H9 (cell line): ENCODE measurements around the gene CALHM1. TPM values are rescaled to one million over a fixed set of nuclear protein-coding genes. Genes with fewer than 3 reads are reported as not detected.

Source experiments
- DNase-seq: peaks from one replicate; pipeline ENCODE4 v3.0.0-alpha.2; 2017
- H2AFZ ChIP-seq: one replicate; pipeline ENCODE4 v1.6.1; 2013; ENCODE audit warnings: mild to moderate bottlenecking, low read length, control low read depth, moderate library complexity
- H2AK5ac ChIP-seq: 2 replicates; pipeline ENCODE4 v1.6.1; 2013; ENCODE audit warnings: low read length, control low read depth, mixed read lengths; ENCODE audit not compliant: insufficient read length
- H2BK120ac ChIP-seq: one replicate; pipeline ENCODE4 v1.6.1; 2013; ENCODE audit warnings: low read depth, mild to moderate bottlenecking, low read length, control low read depth, inconsistent platforms; ENCODE audit not compliant: poor library complexity, severe bottlenecking
- H2BK12ac ChIP-seq: 2 replicates; pipeline ENCODE4 v1.6.1; 2013; ENCODE audit warnings: low read length, control low read depth, mixed read lengths, low read depth; ENCODE audit not compliant: insufficient read length
- H2BK15ac ChIP-seq: 2 replicates; pipeline ENCODE4 v1.6.1; 2013; ENCODE audit warnings: low read depth, low read length, control low read depth
- H2BK20ac ChIP-seq: one replicate; pipeline ENCODE4 v1.6.1; 2013; ENCODE audit warnings: low read depth, mild to moderate bottlenecking, low read length, control low read depth, inconsistent platforms; ENCODE audit not compliant: poor library complexity, severe bottlenecking
- H2BK5ac ChIP-seq: 2 replicates; pipeline ENCODE4 v1.6.1; 2013; ENCODE audit warnings: low read length, control low read depth, mixed read lengths; ENCODE audit not compliant: insufficient read length
- H3K14ac ChIP-seq: 2 replicates; pipeline ENCODE4 v1.6.1; 2013; ENCODE audit warnings: low read length, control low read depth; ENCODE audit not compliant: insufficient read depth
- H3K18ac ChIP-seq: 2 replicates; pipeline ENCODE4 v1.6.1; 2013; ENCODE audit warnings: low read depth, mild to moderate bottlenecking, mixed read lengths, low read length, control low read depth; ENCODE audit not compliant: insufficient read length
- H3K23ac ChIP-seq: 2 replicates; pipeline ENCODE4 v1.6.1; 2013; ENCODE audit warnings: low read length, control low read depth, mixed read lengths, low read depth; ENCODE audit not compliant: insufficient read length
- H3K23me2 ChIP-seq: 2 replicates; pipeline ENCODE4 v1.6.1; 2013; ENCODE audit warnings: low read depth, mild to moderate bottlenecking, mixed read lengths, low read length, control low read depth; ENCODE audit not compliant: insufficient read length, poor library complexity, severe bottlenecking
- H3K27ac ChIP-seq: 2 replicates; pipeline ENCODE4 v1.5.1; 2013; ENCODE audit warnings: low read length, control low read depth, mixed read lengths, low read depth; ENCODE audit not compliant: insufficient read length
- H3K27me3 ChIP-seq: 2 replicates; pipeline ENCODE4 v1.6.1; 2013; ENCODE audit warnings: low read length, control low read depth, inconsistent platforms; ENCODE audit not compliant: insufficient read depth
- H3K4ac ChIP-seq: 2 replicates; pipeline ENCODE4 v1.6.1; 2013; ENCODE audit warnings: low read depth, mild to moderate bottlenecking, control low read depth, inconsistent platforms, low read length, moderate library complexity
- H3K4me1 ChIP-seq: 2 replicates; pipeline ENCODE4 v1.6.1; 2013; ENCODE audit warnings: low read length, control low read depth, inconsistent platforms; ENCODE audit not compliant: insufficient read depth
- H3K4me2 ChIP-seq: 2 replicates; pipeline ENCODE4 v1.6.1; 2013; ENCODE audit warnings: low read length, control low read depth, mixed read lengths; ENCODE audit not compliant: insufficient read length, insufficient read depth
- H3K56ac ChIP-seq: 2 replicates; pipeline ENCODE4 v1.6.1; 2013; ENCODE audit warnings: low read depth, mild to moderate bottlenecking, mixed read lengths, low read length, control low read depth; ENCODE audit not compliant: insufficient read length
- H3K79me1 ChIP-seq: 2 replicates; pipeline ENCODE4 v1.6.1; 2013; ENCODE audit warnings: low read depth, mild to moderate bottlenecking, moderate library complexity, low read length, control low read depth, inconsistent platforms; ENCODE audit not compliant: insufficient read depth, poor library complexity, severe bottlenecking
- H3K79me2 ChIP-seq: 2 replicates; pipeline ENCODE4 v1.6.1; 2013; ENCODE audit warnings: low read length, control low read depth, inconsistent platforms; ENCODE audit not compliant: insufficient read depth
- H3K9ac ChIP-seq: 2 replicates; pipeline ENCODE4 v1.6.1; 2013; ENCODE audit warnings: low read length, control low read depth, mixed read lengths; ENCODE audit not compliant: insufficient read length; ENCODE audit errors: extremely low read depth
- H3K9me3 ChIP-seq: one replicate; pipeline ENCODE4 v1.6.1; 2013; ENCODE audit warnings: low read depth, low read length, inconsistent platforms; ENCODE audit not compliant: control insufficient read depth
- H3T11ph ChIP-seq: one replicate; pipeline ENCODE4 v1.6.1; 2013; ENCODE audit warnings: mild to moderate bottlenecking, low read length, control low read depth, inconsistent platforms
- H4K20me1 ChIP-seq: one replicate; pipeline ENCODE4 v1.6.1; 2013; ENCODE audit not compliant: control insufficient read depth, insufficient read length, insufficient read depth
- H4K5ac ChIP-seq: 2 replicates; pipeline ENCODE4 v1.6.1; 2013; ENCODE audit warnings: low read depth, mild to moderate bottlenecking, mixed read lengths, low read length, control low read depth; ENCODE audit not compliant: insufficient read length
- H4K8ac ChIP-seq: replicated peaks from 2 replicates; pipeline ENCODE4 v1.6.1; 2013; ENCODE audit warnings: low read length, control low read depth, mixed read lengths, low read depth; ENCODE audit not compliant: insufficient read length
- H4K91ac ChIP-seq: 2 replicates; pipeline ENCODE4 v1.6.1; 2013; ENCODE audit warnings: low read depth, mild to moderate bottlenecking, moderate library complexity, mixed read lengths, low read length, control low read depth; ENCODE audit not compliant: insufficient read length
- H3K27ac Mint-ChIP-seq, 3 experiments: 2 replicates in 2 of 3; 3 replicates in 1 of 3; pipeline ENCODE4 v1.8.0; 2020 to 2021; ENCODE audit warnings: mixed read lengths in 3 of 3, mild to moderate bottlenecking in 1 of 3, moderate library complexity in 1 of 3
- H3K27me3 Mint-ChIP-seq: 2 replicates; pipeline ENCODE4 v1.8.0; 2021; ENCODE audit warnings: low read depth, mild to moderate bottlenecking, moderate library complexity, mixed read lengths
- H3K36me3 Mint-ChIP-seq, 3 experiments: 2 replicates in 2 of 3; 3 replicates in 1 of 3; pipeline ENCODE4 v1.8.0; 2020 to 2021; ENCODE audit warnings: low read depth in 3 of 3, mixed read lengths in 3 of 3; ENCODE audit not compliant: insufficient read depth in 1 of 3
- H3K4me1 Mint-ChIP-seq, 2 experiments: 2 replicates each; pipeline ENCODE4 v1.8.0; 2020; ENCODE audit warnings: mixed read lengths in 2 of 2
- H3K4me3 Mint-ChIP-seq, 2 experiments: 2 replicates in 1 of 2; 3 replicates in 1 of 2; pipeline ENCODE4 v1.8.0; 2020 to 2021; ENCODE audit warnings: mild to moderate bottlenecking in 2 of 2, mixed read lengths in 2 of 2, moderate library complexity in 1 of 2
- H3K9me3 Mint-ChIP-seq, 2 experiments: 2 replicates in 1 of 2; 3 replicates in 1 of 2; pipeline ENCODE4 v1.8.0; 2020; ENCODE audit warnings: mild to moderate bottlenecking in 2 of 2, mixed read lengths in 2 of 2, moderate library complexity in 1 of 2
- CTCF ChIP-seq: fragments of 200-600 bp; sonication (generic); conservative IDR thresholded peaks from 3 replicates; pipeline ENCODE4 v1.8.0; 2021; ENCODE audit warnings: antibody characterized with exemption, mild to moderate bottlenecking
- WGBS: extraction: QIAGEN DNeasy Blood & Tissue Kit; methylation state at CpG from one replicate; pipeline ENCODE4 v1.1.7; 2013; ENCODE audit warnings: missing lambda C conversion rate, low lambda C conversion rate, mixed read lengths; ENCODE audit not compliant: insufficient read length; ENCODE audit errors: extremely low coverage; 5-methylcytosine and 5-hydroxymethylcytosine counted together
- total RNA-seq: library from RNA; stranded (reverse); gene quantifications from 2 replicates; pipeline ENCODE4 v1.2.1, GENCODE V29; 2021

Gene CALHM1
- total RNA-seq, 1 experiment from 2014 or later: 0.13 TPM

- Histone ChIP-seq H3K4me2 (no peak overlapping the region), H3K27me3 (no peaks in the 10 kb centered on the region), H3T11ph (no peak overlapping the region), H4K8ac (no peak overlapping the region), H3K56ac (no peak overlapping the region), H3K18ac (no peak overlapping the region), H3K27ac (no peak overlapping the region), H3K79me2 (no peaks in the 10 kb centered on the region), H2BK15ac (no peak overlapping the region), H3K14ac (no peak overlapping the region), H2AK5ac (no peak overlapping the region), H2BK5ac (no peak overlapping the region), H3K23me2 (no peaks in the 10 kb centered on the region), H3K4me1 (no peaks in the 10 kb centered on the region), H3K9me3 (no peaks in the 10 kb centered on the region), H4K20me1 (no peaks in the 10 kb centered on the region), H3K23ac (no peak overlapping the region), H2AFZ (no peak overlapping the region), H2BK120ac (no peak overlapping the region), H2BK20ac (no peak overlapping the region), H2BK12ac (no peak overlapping the region), H3K79me1 (no peaks in the 10 kb centered on the region), H4K5ac (no peak overlapping the region), H3K4ac (no peak overlapping the region), H3K9ac (no peak overlapping the region), H4K91ac (no peak overlapping the region)
- WGBS: no CpG with 5 or more reads among the region's 4 CpGs
- no peak for TF ChIP-seq CTCF
- no peaks in the 10 kb centered on the region for H3K36me3 Mint-ChIP-seq
- H3K9me3 Mint-ChIP-seq: no peaks in the 10 kb centered on the region
- peaks cover 9 to 17% of the 10 kb centered on the region in 2 experiments for H3K4me1 Mint-ChIP-seq
- peak; percentile 11 for DNase-seq
- H3K27me3 Mint-ChIP-seq: no peaks in the 10 kb centered on the region; the same call in none of the 2 replicates
- H3K4me3 Mint-ChIP-seq: no peak overlapping the region
- H3K27ac Mint-ChIP-seq: no peak overlapping the region
These were observed 47.4 kb upstream of the CALHM1 start for GRCh38 chr10:103506061-103506460.
